Erythroblast (primary cell): ENCODE data around the gene DHX34.
"Not testable (repeated sequence)": the region's sequence is repeated elsewhere in the genome, so short reads cannot be mapped to it uniquely, and the experiment has no call there.

Experiments
- DNase-seq, 2 experiments: peaks; one replicate each; lab custom pipeline; 2025; lab: John Stamatoyannopoulos, UW
- GATA1 ChIP-seq: IDR thresholded peaks from 2 replicates; pipeline ENCODE4 v1.6.1; 2011; ENCODE audit warnings: low read depth, mild to moderate bottlenecking, control low read depth, low read length, moderate library complexity
- POLR2A ChIP-seq: IDR thresholded peaks from 2 replicates; pipeline ENCODE4 v1.6.1; 2011; ENCODE audit warnings: mild to moderate bottlenecking, low read length

Gene DHX34

DNA sequence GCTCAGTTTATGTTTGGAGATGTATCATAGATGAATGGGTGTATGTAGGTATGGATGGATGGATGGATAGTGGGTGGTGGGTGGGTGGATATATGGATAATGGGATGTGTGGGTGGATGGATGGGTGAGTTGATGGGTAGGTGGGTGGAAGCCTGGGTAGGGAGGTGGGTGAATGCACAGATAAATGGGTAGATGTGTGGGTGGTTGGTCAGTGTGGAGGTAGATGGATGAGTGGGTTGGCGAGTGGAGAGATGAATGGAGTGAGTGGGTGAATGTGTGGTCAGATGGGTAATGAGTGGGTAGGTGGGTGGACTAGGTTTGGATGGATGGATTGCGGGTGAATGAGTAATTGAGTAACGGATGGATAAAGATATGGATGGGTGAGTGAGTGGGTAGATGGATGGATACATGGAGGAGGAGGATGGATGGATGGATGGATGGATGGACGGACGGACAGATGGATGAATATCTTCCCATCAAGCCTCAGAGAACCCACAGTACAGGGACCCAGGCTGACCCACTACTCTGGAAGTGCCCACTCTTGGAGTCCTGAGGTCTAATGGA lies 56.8 kb downstream of the DHX34 start:
- TF ChIP-seq GATA1 (no peak), POLR2A (no peak)
- DNase-seq: no peak

DNA sequence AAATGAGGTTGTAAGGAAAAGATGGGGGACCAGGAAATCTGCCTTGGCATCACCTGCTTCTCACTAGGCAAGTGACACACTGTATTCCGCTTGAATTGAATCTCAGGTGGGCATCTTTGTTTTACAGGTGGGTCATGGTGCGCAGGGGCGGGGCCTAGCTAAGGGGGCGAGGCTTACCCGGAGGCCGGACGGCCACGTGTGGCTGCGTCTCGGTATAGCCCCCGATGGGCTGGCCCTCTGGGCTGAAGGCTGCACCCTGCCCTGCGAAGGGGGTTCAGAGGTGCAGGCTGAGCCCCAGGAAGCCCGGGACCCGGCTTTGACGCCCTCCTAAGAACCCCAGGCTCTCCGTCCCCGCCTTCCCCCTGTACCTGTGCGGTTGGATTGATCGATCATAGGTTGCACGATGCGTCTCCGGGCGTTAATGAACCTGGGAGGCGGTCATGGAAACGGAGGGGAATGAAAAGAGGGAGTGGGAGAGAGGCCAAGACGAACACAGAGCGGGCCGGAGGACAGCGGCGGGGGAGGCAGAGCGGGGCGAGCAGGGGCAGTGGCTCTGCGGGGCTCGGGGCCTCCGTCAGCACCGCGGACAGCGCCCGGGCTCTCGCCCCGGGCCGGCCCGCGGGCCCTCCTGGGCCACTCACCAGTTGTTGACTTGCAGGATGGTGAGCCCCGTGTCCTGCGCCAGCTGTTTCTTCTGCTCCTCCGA lies 57.7 kb downstream of the DHX34 start:
- DNase-seq: peak; percentile 39 to 40
- TF ChIP-seq GATA1 (no peak), POLR2A (no peak)

DNA sequence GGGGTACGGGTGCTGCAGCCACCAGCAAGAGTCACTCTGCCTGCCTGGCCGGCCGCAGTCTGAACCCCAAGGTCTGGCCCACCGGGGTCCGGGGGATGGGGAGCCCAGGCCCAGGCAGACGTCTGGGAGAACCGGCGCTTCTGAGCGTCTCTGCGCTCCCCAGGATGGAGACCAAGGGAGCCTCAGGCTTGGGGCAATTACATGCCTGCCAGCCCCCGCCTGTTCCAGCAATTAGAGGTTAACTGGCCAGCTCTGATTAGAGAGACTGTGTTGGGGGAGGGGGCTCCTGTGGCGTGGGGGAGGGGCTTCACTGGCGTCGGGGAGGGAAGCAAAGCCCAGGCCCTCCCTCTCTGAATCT lies 58.3 kb downstream of the DHX34 start:
- DNase-seq: no peak
- no peak for TF ChIP-seq GATA1
- no peak for TF ChIP-seq POLR2A

DNA sequence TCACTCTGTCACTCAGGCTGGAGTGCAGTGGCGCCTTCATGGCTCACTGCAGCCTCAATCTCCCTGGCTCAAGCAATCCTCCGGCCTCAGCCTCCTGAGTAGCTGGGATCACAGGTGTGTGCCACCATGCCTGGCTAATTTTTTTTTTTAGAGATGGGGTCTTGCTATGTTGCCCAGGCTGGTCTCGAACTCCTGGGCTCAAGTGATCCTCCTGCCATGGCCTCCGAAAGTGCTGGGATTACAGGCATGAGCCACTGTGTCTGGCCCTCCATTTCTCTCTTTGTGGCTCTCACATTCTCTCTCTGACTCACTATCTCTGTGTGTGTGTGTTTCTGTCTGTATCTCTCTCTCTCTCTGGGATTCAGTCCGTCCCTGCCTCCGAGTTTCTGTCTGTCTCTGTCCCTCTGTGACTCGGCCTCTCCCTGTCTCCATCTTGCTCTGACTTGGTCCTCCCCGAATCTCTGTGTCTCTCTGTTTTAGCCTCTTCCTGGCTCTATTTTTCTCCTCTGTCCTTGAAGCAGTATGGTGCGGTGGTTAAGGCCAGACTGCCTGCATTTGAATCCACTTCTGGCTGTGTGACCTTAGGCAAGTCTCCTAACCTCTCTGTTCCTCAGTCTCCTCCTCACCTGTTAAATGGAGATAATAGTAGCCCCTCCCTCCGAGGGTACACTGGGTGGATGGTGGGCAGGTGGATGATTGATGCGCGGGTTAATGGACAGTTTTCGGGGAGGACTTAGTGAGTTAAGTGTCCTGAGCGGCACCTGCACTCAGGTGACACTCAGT lies 59.2 kb downstream of the DHX34 start:
- TF ChIP-seq GATA1: no peak
- no peak for TF ChIP-seq POLR2A
- DNase-seq: no peak

DNA sequence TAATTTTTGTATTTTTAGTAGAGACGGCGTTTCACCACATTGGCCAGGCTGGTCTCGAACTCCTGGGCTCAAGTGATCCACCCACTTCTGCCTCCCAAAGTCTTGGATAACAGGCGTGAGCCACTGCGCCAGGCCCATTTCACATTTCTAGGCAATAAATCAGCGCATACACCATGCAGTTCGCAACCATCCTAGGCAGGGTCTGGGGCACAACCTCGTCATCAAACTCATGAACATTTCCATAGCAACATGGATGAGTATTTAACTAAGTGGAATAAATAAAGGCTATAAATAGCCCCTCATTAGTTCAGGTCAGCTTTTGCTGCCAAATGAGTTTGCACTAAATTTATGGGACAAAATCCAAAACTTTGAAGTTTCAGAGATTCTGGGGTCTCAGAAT lies 62.0 kb downstream of the DHX34 start:
- TF ChIP-seq GATA1 (no peak), POLR2A (no peak)
- no peak for DNase-seq

DNA sequence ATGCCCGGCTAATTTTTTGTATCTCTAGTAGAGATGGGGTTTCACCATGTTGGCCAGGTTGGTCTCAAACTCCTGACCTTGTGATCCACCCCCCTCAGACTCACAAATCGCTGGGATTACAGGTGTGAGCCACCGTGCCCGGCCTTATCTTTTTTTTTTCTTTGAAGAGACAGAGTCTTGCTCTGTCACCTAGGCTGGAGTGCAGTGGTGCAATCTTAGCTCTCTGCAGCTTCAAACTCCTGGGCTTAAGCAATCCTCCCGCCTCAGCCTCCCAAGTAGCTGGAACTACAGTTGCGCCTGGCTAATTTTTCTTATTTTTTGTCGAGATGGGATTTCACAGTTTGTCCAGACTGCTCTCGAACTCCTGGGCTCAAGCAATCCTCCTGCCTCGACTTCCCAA lies 62.6 kb downstream of the DHX34 start:
- DNase-seq: not testable (repeated sequence)

DNA sequence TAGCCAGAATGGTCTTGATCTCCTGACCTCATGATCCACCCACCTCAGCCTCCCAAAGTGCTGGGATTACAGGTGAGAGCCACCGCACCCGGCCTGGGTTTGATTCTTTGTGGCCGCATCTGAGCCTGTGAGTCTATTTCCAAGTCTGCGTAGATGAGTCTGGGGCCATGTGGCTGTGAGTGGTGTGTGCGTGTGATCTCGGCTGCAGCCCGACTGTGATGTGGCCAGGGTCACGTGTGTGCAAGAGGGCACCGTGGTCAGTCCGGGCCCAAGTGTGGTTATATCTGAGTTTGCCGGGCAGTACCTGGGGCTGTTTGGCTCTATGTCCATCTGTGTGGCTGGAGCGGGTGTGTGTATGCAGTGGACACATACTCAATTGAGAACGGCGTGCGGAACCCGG lies 64.8 kb downstream of the DHX34 start:
- DNase-seq: no peak
- TF ChIP-seq POLR2A: no peak
- no peak for TF ChIP-seq GATA1

DNA sequence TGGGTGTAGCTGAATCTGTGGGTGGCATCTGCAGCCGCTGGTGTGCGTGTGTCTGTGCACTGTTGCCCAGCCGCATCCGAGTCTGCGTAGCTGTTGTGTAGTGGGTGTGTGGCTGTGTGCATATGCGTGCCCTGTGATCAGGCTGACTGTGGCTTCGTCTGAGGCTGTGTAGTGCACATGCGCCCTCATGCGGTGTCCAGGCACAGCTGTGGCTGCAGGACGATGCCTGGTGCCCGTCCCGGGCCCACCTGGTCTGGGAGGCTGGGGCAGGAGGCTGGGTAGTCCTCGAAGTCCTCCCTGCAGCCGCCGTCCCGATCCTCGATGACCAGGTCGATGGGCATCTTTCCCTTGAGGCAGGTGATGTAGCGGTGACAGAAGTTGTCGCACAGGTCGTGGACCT lies 65.4 kb downstream of the DHX34 start:
- peak; percentile 23 to 37 for DNase-seq
- TF ChIP-seq POLR2A (no peak), GATA1 (no peak)

DNA sequence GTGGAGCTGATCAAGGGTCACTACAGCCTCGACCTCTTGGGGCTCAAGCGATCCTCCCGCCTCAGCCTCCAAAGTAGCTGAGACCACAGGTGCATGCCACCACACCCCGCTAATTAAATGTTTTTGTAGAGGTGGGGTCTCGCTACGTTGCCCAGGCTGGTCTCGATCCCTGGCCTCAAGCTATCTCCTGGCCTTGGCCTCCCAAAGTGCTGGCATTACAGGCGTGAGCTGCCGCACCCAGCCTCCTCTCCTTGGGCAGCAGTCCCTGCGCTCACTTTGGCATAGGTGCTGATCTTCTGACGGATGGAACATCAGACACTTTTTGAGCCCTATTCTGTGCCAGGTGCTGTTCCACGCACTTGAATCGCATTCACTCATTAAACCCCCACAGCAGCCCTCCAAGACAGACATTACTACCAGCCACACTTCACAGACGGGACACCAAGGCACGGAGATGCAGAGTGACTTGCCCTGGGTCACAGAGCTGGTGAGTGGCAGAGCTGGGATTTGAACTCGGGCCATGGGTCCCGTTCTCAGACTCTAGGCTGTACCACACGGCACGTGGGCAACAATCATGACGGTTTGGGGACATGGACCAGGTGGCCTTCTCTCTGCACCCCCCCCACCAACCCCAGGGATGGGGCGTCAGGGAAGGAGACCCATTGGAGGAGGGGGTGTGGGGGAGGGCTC lies 67.0 kb downstream of the DHX34 start:
- no peak for DNase-seq
- TF ChIP-seq GATA1 (no peak), POLR2A (no peak)

DNA sequence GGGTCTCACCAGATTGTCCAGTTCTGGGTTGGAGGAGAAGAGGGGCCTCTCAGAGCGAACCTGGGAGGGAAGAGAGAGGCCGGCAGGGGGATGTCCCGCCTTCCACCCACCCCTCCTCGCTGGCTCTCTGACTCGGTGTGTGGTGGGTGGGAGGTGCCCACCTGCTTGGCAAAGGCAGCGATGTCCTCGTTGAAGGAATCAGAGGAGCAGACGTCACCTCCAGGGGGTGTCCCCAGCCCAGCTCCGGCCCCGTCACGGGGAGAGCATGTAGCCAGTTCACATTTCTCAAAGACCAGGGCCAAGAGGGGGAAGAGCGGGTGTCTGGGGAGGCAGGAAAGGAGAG lies 67.5 kb downstream of the DHX34 start:
- TF ChIP-seq GATA1 (no peak), POLR2A (no peak)
- DNase-seq: no peak

DNA sequence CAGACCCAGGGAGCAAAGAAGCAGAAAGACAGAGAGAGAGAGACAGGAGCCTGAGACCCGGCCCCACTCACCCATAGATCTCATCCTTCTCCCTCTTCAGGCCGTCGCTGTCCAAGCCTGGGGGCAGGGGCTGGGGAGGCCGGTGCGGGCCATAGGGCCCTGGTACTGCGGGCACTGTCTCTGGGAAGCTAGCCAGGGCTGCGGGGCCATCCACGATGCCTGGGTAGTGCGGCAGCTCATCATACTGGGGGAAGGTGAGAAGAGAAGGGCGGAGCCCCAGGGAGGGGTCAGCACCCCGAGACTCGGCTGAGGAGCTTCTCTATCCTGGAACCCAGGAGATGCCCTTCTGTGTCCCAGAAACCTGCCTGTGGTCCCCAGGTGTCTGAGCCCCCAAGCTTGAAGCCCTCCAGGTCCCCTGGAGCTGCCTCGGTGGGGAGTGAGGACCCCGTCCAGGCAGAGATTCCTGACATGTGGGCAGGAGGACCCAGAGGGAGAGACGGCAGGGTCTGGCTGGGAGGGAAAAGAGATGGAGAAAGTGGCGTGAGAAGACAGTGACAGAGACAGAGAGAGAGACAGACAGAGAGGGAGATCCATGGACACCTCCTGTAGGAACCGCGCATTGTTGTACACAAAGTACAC lies 68.1 kb downstream of the DHX34 start:
- TF ChIP-seq GATA1 (no peak), POLR2A (no peak)

DNA sequence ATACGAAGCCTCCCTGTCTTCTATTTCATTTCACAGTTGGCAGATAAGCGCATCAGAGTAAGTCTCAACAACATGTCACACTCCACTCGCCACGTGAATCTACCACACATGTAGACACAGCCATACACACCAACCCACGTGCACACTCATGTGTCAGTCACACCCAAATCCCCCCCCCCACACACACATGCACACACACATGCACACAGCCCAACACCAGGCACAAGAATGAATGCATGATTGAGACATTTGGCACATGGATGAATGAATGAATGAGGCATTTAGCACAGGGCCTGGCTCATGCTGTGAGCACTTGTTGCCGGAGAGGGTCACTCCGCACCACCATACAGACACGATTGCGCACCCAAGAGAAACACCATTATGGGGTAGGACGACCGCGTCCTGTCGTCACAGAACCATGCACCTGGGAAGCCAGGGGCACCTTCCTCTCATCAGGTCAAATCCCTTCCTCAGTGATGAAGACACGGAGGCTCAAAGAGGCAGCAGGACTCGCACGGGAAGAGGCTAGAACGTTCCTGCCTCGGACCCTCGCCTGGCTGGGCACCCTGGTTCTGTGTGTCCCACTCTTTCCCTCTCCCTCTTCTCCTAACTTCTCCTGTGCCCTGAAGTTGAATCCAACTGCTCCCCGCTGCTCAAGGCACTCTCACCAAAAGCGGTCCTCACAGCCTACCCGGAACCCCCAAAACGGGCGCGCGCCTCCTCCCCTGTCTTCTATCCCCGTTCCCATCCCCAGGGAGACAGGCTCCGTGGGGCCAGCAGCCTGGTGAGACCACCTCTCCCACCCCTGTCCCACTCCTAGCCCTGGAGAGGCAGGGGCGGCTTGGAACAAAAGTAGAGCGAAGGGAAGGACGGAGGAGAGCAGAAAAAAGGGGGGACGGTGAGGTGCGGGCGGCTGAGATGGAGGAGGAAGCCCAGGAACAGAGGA lies 68.9 kb downstream of the DHX34 start:
- TF ChIP-seq POLR2A (no peak), GATA1 (no peak)
- no peak for DNase-seq

More for the DNA sequence above, 68.1 kb downstream of the DHX34 start:
- no peak for DNase-seq

DNA sequence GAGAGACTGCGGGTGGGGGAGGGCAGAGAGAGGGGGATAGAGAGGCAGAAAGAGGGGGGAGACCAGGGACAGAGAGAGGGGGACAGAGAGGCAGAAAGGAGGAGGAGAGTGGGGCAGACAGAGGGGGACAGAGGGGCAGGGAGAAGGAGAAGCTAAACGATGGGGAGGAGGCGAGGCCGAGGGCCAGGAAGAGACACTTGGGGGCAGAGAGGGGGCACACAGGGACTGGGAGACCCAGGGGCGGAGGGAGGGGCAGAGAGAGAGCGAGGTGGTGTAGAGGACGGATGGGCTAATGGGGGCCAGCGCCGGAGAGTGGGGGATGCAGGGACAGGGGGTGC lies 69.5 kb downstream of the DHX34 start:
- no peak for DNase-seq
- TF ChIP-seq GATA1: no peak
- no peak for TF ChIP-seq POLR2A
